Activated naive CD4-positive, alpha-beta T cell treated with anti-CD3 and anti-CD28 coated beads, Interleukin-2, amount 50 U/mL, for 24 hours (primary cell): ENCODE results near the gene EFNA5.

Experiments used
- H3K27ac Mint-ChIP-seq: one replicate; pipeline ENCODE4 v1.8.0; 2021; ENCODE audit warnings: mild to moderate bottlenecking, mixed read lengths
- H3K27me3 Mint-ChIP-seq: one replicate; pipeline ENCODE4 v1.8.0; 2021; ENCODE audit warnings: mixed read lengths
- H3K36me3 Mint-ChIP-seq: one replicate; pipeline ENCODE4 v1.8.0; 2021; ENCODE audit warnings: mixed read lengths
- H3K4me1 Mint-ChIP-seq: one replicate; pipeline ENCODE4 v1.8.0; 2021; ENCODE audit warnings: mixed read lengths
- H3K4me3 Mint-ChIP-seq: one replicate; pipeline ENCODE4 v1.8.0; 2021; ENCODE audit warnings: mild to moderate bottlenecking, mixed read lengths
- H3K9me3 Mint-ChIP-seq: one replicate; pipeline ENCODE4 v1.8.0; 2021; ENCODE audit warnings: mixed read lengths

Gene EFNA5

GRCh38 chr5:107634981-107635848 is 35.5 kb downstream of the EFNA5 start:
- no peaks in the 10 kb centered on the region for H3K4me1 Mint-ChIP-seq
- H3K9me3 Mint-ChIP-seq = no peaks in the 10 kb centered on the region
- peaks cover 8% of the 10 kb centered on the region for H3K27me3 Mint-ChIP-seq
- H3K4me3 Mint-ChIP-seq = no peak overlapping the region
- H3K36me3 Mint-ChIP-seq = no peaks in the 10 kb centered on the region
- no peak overlapping the region for H3K27ac Mint-ChIP-seq

GRCh38 chr5:107633171-107633901 is 37.4 kb downstream of the EFNA5 start:
- Mint-ChIP-seq H3K4me3 (no peak overlapping the region), H3K27me3 (peaks cover 8% of the 10 kb centered on the region), H3K9me3 (no peaks in the 10 kb centered on the region), H3K36me3 (no peaks in the 10 kb centered on the region), H3K27ac (no peak overlapping the region), H3K4me1 (no peaks in the 10 kb centered on the region)

GRCh38 chr5:107631805-107632362 is 38.9 kb downstream of the EFNA5 start:
- Mint-ChIP-seq H3K9me3 (no peaks in the 10 kb centered on the region), H3K27ac (no peak overlapping the region), H3K36me3 (no peaks in the 10 kb centered on the region), H3K27me3 (peaks cover 3% of the 10 kb centered on the region), H3K4me3 (no peak overlapping the region), H3K4me1 (no peaks in the 10 kb centered on the region)

GRCh38 chr5:107630184-107630583 is 40.6 kb downstream of the EFNA5 start:
- Mint-ChIP-seq H3K36me3 (no peaks in the 10 kb centered on the region), H3K27me3 (peaks cover 2% of the 10 kb centered on the region)

GRCh38 chr5:107624235-107624634 is 46.5 kb downstream of the EFNA5 start:
- H3K27me3 Mint-ChIP-seq = no peaks in the 10 kb centered on the region
- H3K9me3 Mint-ChIP-seq = no peaks in the 10 kb centered on the region
- H3K36me3 Mint-ChIP-seq = no peaks in the 10 kb centered on the region
- H3K4me1 Mint-ChIP-seq = no peaks in the 10 kb centered on the region
- no peak overlapping the region for H3K27ac Mint-ChIP-seq
- no peak overlapping the region for H3K4me3 Mint-ChIP-seq

More at GRCh38 chr5:107630184-107630583, 40.6 kb downstream of the EFNA5 start:
- no peaks in the 10 kb centered on the region for H3K4me1 Mint-ChIP-seq
- H3K4me3 Mint-ChIP-seq = no peak overlapping the region
- H3K9me3 Mint-ChIP-seq = no peaks in the 10 kb centered on the region
- no peak overlapping the region for H3K27ac Mint-ChIP-seq

- H3K9me3 Mint-ChIP-seq = no peaks in the 10 kb centered on the region
- H3K27ac Mint-ChIP-seq = no peak overlapping the region
- no peaks in the 10 kb centered on the region for H3K4me1 Mint-ChIP-seq
- H3K4me3 Mint-ChIP-seq = no peak overlapping the region
- H3K36me3 Mint-ChIP-seq = no peaks in the 10 kb centered on the region
- H3K27me3 Mint-ChIP-seq = no peaks in the 10 kb centered on the region
Observed at GRCh38 chr5:107621089-107621488, 49.6 kb downstream of the EFNA5 start.

GRCh38 chr5:107619781-107620180 is 51.0 kb downstream of the EFNA5 start:
- no peaks in the 10 kb centered on the region for H3K27me3 Mint-ChIP-seq
- no peak overlapping the region for H3K27ac Mint-ChIP-seq
- H3K4me3 Mint-ChIP-seq = no peak overlapping the region
- no peaks in the 10 kb centered on the region for H3K4me1 Mint-ChIP-seq
- no peaks in the 10 kb centered on the region for H3K36me3 Mint-ChIP-seq
- H3K9me3 Mint-ChIP-seq = no peaks in the 10 kb centered on the region

- no peak overlapping the region for H3K27ac Mint-ChIP-seq
- H3K27me3 Mint-ChIP-seq = no peaks in the 10 kb centered on the region
- no peak overlapping the region for H3K4me3 Mint-ChIP-seq
- H3K9me3 Mint-ChIP-seq = no peaks in the 10 kb centered on the region
- no peaks in the 10 kb centered on the region for H3K36me3 Mint-ChIP-seq
- no peaks in the 10 kb centered on the region for H3K4me1 Mint-ChIP-seq
Observed at GRCh38 chr5:107618242-107618641, 52.5 kb downstream of the EFNA5 start.

- no peak overlapping the region for H3K27ac Mint-ChIP-seq
- H3K27me3 Mint-ChIP-seq = no peaks in the 10 kb centered on the region
- no peaks in the 10 kb centered on the region for H3K4me1 Mint-ChIP-seq
- no peaks in the 10 kb centered on the region for H3K36me3 Mint-ChIP-seq
- no peaks in the 10 kb centered on the region for H3K9me3 Mint-ChIP-seq
- no peak overlapping the region for H3K4me3 Mint-ChIP-seq
Observed at GRCh38 chr5:107617052-107617451, 53.7 kb downstream of the EFNA5 start.

- H3K36me3 Mint-ChIP-seq = no peaks in the 10 kb centered on the region
- H3K27ac Mint-ChIP-seq = no peak overlapping the region
- H3K27me3 Mint-ChIP-seq = peaks cover 2% of the 10 kb centered on the region
- no peak overlapping the region for H3K4me3 Mint-ChIP-seq
- H3K9me3 Mint-ChIP-seq = no peaks in the 10 kb centered on the region
- no peaks in the 10 kb centered on the region for H3K4me1 Mint-ChIP-seq
Observed at GRCh38 chr5:107616213-107616612, 54.5 kb downstream of the EFNA5 start.

GRCh38 chr5:107615299-107615817 is 55.4 kb downstream of the EFNA5 start:
- Mint-ChIP-seq H3K36me3 (no peaks in the 10 kb centered on the region), H3K4me1 (no peaks in the 10 kb centered on the region), H3K4me3 (no peak overlapping the region), H3K9me3 (no peaks in the 10 kb centered on the region), H3K27ac (no peak overlapping the region), H3K27me3 (peaks cover 2% of the 10 kb centered on the region)

GRCh38 chr5:107612541-107612940 is 58.2 kb downstream of the EFNA5 start:
- no peak overlapping the region for H3K4me3 Mint-ChIP-seq
- no peak overlapping the region for H3K27ac Mint-ChIP-seq
- no peaks in the 10 kb centered on the region for H3K4me1 Mint-ChIP-seq
- peaks cover 3% of the 10 kb centered on the region for H3K27me3 Mint-ChIP-seq
- H3K36me3 Mint-ChIP-seq = no peaks in the 10 kb centered on the region
- H3K9me3 Mint-ChIP-seq = no peaks in the 10 kb centered on the region

- peaks cover 8% of the 10 kb centered on the region for H3K27me3 Mint-ChIP-seq
- no peak overlapping the region for H3K4me3 Mint-ChIP-seq
- no peak overlapping the region for H3K27ac Mint-ChIP-seq
- H3K4me1 Mint-ChIP-seq = no peaks in the 10 kb centered on the region
- no peaks in the 10 kb centered on the region for H3K9me3 Mint-ChIP-seq
- H3K36me3 Mint-ChIP-seq = no peaks in the 10 kb centered on the region
Observed at GRCh38 chr5:107610798-107611197, 59.9 kb downstream of the EFNA5 start.

GRCh38 chr5:107607671-107608345 is 62.9 kb downstream of the EFNA5 start:
- H3K9me3 Mint-ChIP-seq = no peaks in the 10 kb centered on the region
- H3K36me3 Mint-ChIP-seq = no peaks in the 10 kb centered on the region
- H3K4me3 Mint-ChIP-seq = no peak overlapping the region
- H3K27me3 Mint-ChIP-seq = peaks cover 10% of the 10 kb centered on the region
- no peak overlapping the region for H3K27ac Mint-ChIP-seq
- no peaks in the 10 kb centered on the region for H3K4me1 Mint-ChIP-seq

- H3K4me3 Mint-ChIP-seq = no peak overlapping the region
- no peaks in the 10 kb centered on the region for H3K36me3 Mint-ChIP-seq
- no peak overlapping the region for H3K27ac Mint-ChIP-seq
- H3K4me1 Mint-ChIP-seq = no peaks in the 10 kb centered on the region
- peaks cover 10% of the 10 kb centered on the region for H3K27me3 Mint-ChIP-seq
- no peaks in the 10 kb centered on the region for H3K9me3 Mint-ChIP-seq
Observed at GRCh38 chr5:107607196-107607595, 63.5 kb downstream of the EFNA5 start.
